Measurements from ENCODE around the gene MFSD11.
"Not testable (repeated sequence)": the region's sequence is repeated elsewhere in the genome, so short reads cannot be mapped to it uniquely, and the experiment has no call there.

The MFSD11 gene

DNA sequence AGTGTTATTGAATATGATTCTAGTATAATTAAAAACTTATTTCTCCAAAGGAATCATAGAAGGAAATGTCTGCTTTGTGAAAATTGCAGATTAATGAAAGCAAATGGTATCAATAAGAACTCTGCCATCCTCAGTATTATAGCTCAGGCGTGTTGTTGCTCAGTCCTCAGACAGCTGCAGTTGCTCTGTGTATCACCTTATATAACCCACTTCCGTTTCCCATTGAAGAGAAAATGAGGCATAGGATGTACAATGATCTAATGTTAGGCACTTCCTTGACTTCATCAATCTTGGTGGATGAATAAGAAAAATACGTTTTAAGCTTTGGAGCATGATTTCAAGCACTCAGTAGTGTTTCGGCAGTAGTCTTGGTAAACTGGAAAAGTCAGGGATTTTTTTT is 14.1 kb downstream of the MFSD11 start:
- DNase-seq: no peak

- no peak for DNase-seq
Measured at GRCh38 chr17:76753061-76753961, 15.4 kb downstream of the MFSD11 start.

DNA sequence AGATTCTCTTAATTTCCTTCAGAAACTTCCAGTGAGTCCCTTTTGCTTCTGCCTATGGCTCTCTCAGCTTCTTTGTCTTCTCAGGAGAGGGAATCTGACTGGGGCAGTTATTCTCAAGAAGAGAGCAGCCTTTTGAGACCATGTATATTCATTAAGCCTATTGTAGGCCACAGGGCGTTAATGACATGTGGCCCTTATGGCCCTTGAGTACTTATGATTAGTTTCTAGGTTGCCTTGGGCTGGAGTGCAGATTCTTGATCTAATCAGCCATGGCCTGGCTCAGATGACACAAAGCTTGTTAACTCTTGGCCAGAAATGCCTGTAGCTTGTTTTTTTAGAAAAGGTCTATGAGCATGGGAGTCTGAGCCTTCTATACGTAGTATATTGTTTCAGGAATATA is 17.4 kb downstream of the MFSD11 start:
- no peak for DNase-seq

DNA sequence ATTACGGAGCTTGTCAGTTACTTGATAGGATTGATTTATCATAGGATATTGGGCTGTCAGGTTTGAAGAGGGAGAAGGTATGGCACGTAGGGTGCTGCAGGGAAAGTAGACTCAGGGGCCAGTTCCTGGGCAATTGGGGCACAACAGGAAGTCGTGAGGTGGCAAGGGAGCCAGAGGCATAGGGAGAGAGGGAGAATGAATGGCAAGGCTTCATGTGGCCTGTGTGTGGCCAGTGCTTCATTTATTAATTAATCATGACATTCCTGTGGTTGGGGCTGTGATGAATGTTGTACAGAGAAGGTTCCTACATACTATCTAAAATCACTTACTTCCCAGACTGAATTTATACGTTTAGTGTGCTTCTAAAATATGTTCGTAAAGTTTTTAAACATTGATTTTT is 19.3 kb downstream of the MFSD11 start:
- no peak for DNase-seq

DNA sequence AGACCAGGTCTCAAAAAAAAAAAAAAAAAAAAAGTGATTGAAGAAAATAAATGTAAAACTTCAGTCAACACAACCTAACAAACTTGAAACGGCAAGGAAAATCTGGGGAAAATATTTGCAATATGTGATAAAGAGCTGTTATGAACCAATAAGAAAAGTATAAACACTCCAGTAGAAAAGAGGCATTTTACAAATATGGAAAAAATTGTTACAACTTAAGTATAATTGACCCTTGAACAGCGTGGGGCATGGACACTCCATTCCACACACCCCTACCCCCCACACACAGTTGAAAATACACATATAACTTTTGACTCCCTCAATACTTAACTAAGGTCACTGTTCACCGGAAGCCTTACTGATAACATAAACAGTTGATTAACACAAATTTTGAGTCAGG is 20.7 kb downstream of the MFSD11 start:
- DNase-seq: no peak

DNA sequence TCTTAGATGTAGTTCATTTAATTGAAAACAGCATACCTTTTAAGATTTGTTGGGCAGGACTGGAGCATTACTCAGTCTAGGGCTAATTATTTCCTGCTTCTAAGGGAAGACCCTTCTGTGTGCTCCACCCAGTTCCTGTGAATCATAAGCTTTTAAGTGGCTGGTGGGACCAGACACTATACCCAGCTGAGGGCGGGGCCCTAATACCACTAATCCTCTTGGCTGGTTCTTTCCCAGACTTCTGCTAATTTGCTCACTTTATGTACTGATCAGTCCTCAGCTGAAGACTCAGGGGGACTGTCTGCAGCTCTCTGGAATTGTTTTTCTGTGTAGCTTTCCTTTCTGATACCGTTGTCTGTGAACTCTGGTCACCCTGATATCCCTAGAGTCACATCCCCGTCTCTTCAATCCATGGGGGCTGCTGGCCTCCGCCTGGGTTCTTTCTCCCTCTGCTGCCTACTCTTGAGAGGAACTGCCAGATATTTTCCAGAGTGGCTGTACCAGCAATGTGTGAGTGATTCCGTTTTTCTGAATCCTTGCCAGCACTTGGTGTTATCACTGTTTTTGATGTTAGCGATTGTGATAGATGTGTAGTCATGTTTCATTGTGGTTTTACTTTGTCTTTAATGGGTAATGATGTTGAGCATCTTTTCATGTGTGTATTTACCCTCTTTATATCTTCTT is 35.1 kb downstream of the MFSD11 start:
- peak; percentile 38 for DNase-seq

DNA sequence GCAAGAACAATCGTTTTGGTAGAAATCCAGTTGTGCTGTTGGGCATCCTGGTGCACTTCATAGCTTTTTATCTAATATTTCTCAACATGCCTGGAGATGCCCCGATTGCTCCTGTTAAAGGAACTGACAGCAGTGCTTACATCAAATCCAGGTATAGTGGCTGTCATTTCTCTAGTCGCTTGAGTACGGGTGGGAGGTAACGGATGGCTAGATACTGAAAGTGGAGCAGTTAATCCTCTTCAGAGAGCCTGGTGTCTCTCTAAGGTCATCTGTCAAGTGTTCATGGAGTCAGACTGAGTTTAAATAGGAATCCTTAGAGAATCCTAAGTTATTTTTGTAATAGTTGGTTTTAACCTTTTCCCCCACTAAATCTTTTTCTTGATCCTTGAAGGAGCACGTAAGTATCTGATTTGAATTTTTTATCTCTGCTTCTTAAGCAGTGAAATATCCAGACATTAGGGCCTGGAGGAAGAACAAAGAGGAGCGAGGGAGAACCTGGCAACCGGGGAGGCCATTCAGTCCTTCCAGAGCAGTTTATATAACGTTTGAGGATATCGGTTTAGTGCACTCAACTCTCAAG is 37.2 kb downstream of the MFSD11 start:
- DNase-seq: no peak

GRCh38 chr17:76781056-76781982 is 43.4 kb downstream of the MFSD11 start:
- DNase-seq: no peak

GRCh38 chr17:76783146-76783545 is 45.2 kb downstream of the MFSD11 start:
- no peak for DNase-seq

DNA sequence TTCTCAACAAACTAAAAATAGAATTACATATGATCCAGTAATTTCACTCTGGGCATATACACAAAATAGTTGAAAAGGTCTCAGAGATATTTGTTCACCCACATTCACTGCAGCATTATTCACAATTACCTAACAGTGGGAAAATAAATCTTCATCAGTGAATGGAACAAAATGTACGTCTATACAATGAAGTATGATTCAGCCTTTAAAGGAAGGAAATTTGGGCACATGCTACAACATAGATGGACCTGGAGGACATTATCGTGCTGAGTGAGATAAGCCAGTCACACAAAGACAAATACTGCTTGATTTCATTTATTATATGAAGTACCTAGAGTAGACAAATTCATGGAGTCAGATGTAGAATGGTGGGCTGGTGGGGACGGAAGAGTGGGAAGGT is 47.0 kb downstream of the MFSD11 start:
- DNase-seq: no peak

DNA sequence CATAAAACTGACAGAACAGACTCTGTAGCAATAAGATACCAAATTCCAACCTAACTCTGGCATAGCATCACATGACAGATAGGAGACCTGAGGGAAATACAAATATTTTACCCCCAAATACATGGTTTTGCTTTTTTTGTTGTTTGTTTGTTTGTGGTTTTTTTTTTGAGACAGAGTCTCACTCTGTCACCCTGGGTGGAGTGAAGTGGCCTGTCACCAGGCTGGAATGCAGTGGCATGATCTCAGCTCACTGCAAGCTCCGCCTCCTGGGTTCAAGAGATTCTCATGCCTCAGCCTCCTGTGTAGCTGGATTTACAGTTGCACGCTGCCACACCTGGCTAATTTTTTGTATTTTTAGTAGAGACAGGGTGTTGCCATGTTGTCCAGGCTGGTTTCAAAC is 49.9 kb downstream of the MFSD11 start:
- DNase-seq: not testable (repeated sequence)

GRCh38 chr17:76789235-76789788 is 51.4 kb downstream of the MFSD11 start:
- no peak for DNase-seq

DNA sequence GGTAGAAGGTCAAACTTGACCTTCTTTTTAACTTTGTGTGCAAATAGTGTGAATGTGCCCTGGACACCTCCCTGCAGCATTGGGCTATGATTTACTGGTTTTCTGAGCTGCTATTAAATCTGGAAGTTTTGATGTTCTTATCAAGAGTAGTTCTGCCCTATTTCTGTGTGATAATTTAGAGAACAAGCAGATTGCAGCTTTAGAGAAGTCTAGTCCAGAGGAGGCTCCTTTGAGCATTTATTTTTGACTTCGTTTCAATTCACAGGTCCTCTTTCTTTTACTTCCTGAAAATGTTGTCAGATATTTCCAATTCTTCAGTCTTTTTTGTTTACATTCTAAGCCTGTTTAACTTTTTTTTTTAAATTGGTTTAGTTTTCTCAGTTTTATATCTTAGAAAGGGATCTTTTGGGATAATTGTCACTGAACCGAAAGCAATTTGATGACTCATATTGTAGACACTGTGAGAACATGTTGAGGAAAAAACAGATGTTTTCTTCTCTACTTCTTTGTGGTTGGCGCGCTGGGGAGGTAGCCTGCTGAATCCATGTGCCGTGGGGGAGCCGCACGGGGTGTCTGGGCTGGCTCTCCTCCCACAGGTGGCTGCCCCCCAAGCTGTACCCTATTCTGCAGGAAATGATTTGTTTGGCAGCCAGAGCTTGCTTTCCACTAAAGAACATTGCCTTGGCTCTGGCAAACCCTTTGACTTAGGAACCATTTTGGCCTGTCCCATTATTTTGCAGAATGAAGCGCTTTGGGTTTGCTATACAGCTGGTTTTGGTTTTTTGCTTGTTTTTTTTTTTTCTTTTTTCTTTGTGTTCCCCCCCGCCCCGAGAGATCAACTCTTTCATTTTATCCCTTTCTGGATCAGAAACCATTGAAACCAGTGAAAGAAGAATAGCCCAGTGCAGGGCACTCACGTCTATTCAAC is 53.4 kb downstream of the MFSD11 start:
- peak; percentile 41 for DNase-seq

DNA sequence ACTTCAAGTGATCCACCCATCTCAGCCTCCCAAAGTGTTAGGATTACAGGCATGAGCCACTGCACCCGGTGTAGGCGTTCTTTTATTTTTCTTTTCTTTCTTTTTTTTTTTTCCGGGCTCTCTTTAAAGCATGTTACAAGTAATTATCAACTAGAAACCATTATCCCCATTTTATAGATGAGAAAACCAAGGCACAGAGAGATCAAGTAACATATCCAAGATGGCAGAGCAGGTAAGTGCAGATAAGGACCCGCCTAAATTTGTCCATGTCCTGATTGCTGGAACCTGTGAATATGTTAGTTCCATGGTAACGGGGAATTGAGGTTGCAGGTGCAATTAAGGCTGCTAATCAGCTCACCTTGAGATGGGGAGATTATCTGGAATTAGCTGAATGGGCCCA is 54.4 kb downstream of the MFSD11 start:
- no peak for DNase-seq

DNA sequence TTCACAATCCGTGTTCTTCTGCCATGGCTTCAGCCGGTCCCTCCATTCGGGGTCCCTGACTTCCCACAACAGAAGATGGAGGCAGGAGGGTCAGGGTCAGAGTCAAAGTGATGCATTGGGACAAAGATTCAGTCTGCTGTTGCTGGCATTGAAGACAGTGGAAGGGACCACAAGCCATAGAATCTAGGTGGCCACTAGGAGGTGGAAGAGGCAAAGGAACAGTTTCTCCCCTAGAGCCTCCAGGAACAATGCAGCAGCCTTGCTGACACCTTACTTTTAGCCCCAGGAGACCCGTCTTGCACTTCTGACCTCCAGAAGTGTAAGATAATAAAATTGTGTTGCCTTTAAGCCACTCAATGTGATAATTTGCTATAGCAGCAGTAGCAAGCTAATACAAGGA is 55.9 kb downstream of the MFSD11 start:
- DNase-seq: no peak

DNA sequence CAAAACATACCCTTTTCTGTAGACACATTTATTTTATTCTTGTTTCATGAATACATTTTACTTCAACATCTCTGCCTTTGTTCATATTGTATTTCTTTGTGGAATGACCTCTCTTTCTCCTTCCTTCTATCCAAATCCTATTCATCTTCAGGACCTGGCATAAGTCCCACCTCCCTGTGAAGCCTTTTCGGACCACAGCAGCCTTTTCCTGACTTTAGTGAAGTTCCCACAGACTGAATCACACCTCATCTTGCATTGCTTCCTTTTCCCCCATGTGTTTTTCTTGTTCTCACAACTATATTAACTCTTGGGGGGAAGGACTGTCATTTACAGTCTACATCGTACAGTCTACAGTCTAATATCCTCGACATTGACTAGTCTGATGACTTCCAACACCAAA is 58.2 kb downstream of the MFSD11 start:
- no peak for DNase-seq

- DNase-seq: no peak
Measured at GRCh38 chr17:76797241-76797840, 59.4 kb downstream of the MFSD11 start.

DNA sequence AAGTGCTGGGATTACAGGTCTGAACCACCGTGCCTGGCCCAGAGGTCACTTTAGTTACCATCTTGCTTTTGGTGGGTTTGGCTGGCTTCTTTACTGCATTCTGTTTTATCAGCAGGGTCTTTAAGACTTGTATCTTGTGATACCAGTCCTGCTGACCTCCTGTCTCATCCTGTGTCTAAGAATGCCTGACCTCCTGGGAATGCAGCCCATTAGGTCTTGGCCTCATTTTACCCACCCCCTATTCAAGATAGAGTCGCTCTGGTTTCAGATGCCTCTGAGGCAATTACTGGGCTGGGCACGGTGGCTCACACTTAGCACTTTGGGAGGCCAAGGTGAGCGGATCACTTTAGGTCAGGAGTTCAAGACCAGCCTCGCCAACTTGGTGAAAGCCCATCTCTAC is 63.8 kb downstream of the MFSD11 start:
- DNase-seq: no peak

DNA sequence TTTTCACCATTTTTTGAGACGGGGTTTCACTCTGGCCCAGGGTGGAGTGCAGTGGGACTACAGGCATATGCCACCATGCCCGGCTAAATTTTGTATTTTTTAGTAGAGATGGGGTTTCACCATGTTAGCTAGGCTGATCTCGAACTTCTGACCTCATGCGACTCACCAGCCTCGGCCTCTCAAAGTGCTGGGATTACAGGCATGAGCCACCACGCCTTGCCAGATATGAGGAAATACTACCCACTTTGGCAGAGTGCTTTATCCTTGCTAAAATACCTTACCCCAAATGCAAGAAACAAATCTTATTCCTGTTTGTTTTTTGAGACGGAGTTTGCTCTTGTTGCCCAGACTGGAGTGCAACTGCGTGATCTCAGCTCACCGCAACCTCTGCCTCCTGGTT is 67.4 kb downstream of the MFSD11 start:
- DNase-seq: no peak

DNA sequence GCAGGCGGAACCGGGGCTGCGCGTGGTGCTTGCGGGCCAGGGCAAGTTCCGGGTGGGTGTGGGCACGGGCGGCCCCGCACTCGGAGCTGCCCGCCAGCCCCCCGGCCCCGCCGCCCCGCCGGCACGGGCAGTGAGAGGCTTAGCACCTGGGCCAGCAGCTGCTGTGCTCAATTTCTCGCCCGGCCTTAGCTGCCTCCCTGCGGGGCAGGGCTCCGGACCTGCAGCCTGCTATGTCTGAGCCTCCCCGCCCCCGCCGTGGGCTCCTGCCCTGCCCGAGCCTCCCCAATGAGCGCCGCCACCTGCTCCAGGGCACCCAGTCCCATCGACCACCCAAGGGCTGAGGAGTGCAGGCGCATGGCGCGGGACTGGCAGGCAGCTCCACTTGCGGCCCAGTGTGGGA is 68.2 kb downstream of the MFSD11 start:
- not testable (repeated sequence) for DNase-seq

- not testable (repeated sequence) for DNase-seq
Measured at GRCh38 chr17:76806767-76807166, 68.8 kb downstream of the MFSD11 start.
